Spleen (tissue), 11 donors: Measurements from ENCODE around the gene AKAP10. TPM values are rescaled to one million over a fixed set of nuclear protein-coding genes. Genes with fewer than 3 reads are reported as not detected.

Experiments
- DNase-seq: peaks from one replicate; pipeline ENCODE4 v3.0.0-alpha.2; 2020
- H3K27ac ChIP-seq, 8 donors: fragments of 200-600 bp; sonication (generic) in 7 of 8; 1 replicate in 4 of 8; 2 replicates in 4 of 8; pipeline versions ENCODE4 v1.5.0 to v1.8.0; 2016 to 2021; ENCODE audit warnings: inconsistent platforms in 4 of 8, mild to moderate bottlenecking in 4 of 8, moderate library complexity in 1 of 8
- H3K27me3 ChIP-seq, 7 donors: fragments of 200-600 bp; sonication (generic) in 6 of 7; replicated peaks in 1 of 7; 1 replicate in 4 of 7; 2 replicates in 3 of 7; pipeline versions ENCODE4 v1.5.0 to v1.8.0; 2016 to 2021; ENCODE audit warnings: inconsistent platforms in 3 of 7, mild to moderate bottlenecking in 1 of 7
- H3K36me3 ChIP-seq, 6 donors: fragments of 200-600 bp; sonication (generic) in 5 of 6; 1 replicate in 4 of 6; 2 replicates in 2 of 6; pipeline versions ENCODE4 v1.5.0 to v1.8.0; 2016 to 2021; ENCODE audit warnings: inconsistent platforms in 2 of 6
- H3K4me1 ChIP-seq, 6 donors: fragments of 200-600 bp; sonication (generic) in 5 of 6; 1 replicate in 3 of 6; 2 replicates in 3 of 6; pipeline versions ENCODE4 v1.5.0 to v1.8.0; 2016 to 2021; ENCODE audit warnings: inconsistent platforms in 3 of 6
- H3K4me3 ChIP-seq, 8 donors: fragments of 200-600 bp; sonication (generic) in 7 of 8; 1 replicate in 4 of 8; 2 replicates in 4 of 8; pipeline versions ENCODE4 v1.5.0 to v1.8.0; 2016 to 2021; ENCODE audit warnings: inconsistent platforms in 4 of 8, mild to moderate bottlenecking in 4 of 8, moderate library complexity in 2 of 8
- H3K9me3 ChIP-seq, 8 donors: fragments of 200-600 bp; sonication (generic) in 7 of 8; 1 replicate in 4 of 8; 2 replicates in 4 of 8; pipeline versions ENCODE4 v1.5.0 to v1.8.0; 2016 to 2021; ENCODE audit warnings: inconsistent platforms in 4 of 8
- POLR2A ChIP-seq, 3 donors: fragments of 450-650 bp; IDR thresholded peaks; one replicate each; pipeline ENCODE4 v1.5.1; 2017; ENCODE audit warnings: antibody characterized with exemption in 3 of 3, mild to moderate bottlenecking in 1 of 3
- POLR2AphosphoS5 ChIP-seq, 3 donors: sonication (generic); formaldehyde crosslinking; IDR thresholded peaks; one replicate each; pipeline ENCODE4 v1.5.1; 2017; ENCODE audit warnings: antibody characterized with exemption in 3 of 3
- WGBS, 5 donors: extraction: QIAGEN DNeasy Blood & Tissue Kit in 3 of 5; methylation state at CpG; one replicate each; pipeline versions ENCODE4 v1.1.5 to v1.1.7; 2013 to 2018; 5-methylcytosine and 5-hydroxymethylcytosine counted together
- intact Hi-C: fragments of 100-400 bp; cut with DNase I; formaldehyde crosslinking; loops from one replicate; pipeline ENCODE4 v1.15.0; 2023; ENCODE audit warnings: low total_unique reads
- polyA plus RNA-seq, 3 donors: library from polyadenylated mRNA; stranded (reverse); fragments of 200-250 nt; gene quantifications; one replicate each; pipeline ENCODE4 v1.2.1, GENCODE V29; 2013
- total RNA-seq, 7 donors: library from RNA; depleted of rRNA in 3 of 7; stranded (reverse); fragments of >200 nt in 3 of 7; fragmentation: NEBNext Ultra II Directional in 4 of 7; extraction: Animal tissue kit (Norgen Biotek cat#: 25700) in 4 of 7; gene quantifications; one replicate each; pipeline versions ENCODE4 v1.1.0 to v1.2.1, GENCODE V29; 2016 to 2021
- TF ChIP-seq, protein P1 (sequence below), 11 experiments: fragments of 200-600 bp in 7 of 11; fragments of 450-650 bp in 4 of 11; sonication (generic) in 4 of 11; IDR thresholded peaks in 8 of 11; conservative IDR thresholded peaks in 3 of 11; 1 replicate in 7 of 11; 2 replicates in 4 of 11; pipeline versions ENCODE4 v1.4.0 to v1.8.0; 2016 to 2021; ENCODE audit warnings: antibody characterized with exemption in 11 of 11, inconsistent platforms in 4 of 11, mild to moderate bottlenecking in 1 of 11
- donor health status: healthy with polysubstance abuse.
- donor health status: DM: no; HTN: no; CAD: no; lungs with moderate emphysema.
- donor health status: DM: no; HTN: no; CAD: no.
- donor health status: Bipolar disorder and iron deficiency.
- donor health status: healthy.
- donor health status: DM: no; HTN: no; CAD: no.
- donor health status: DM: yes; HTN: yes; CAD: no.

The AKAP10 gene
- total and polyA plus RNA-seq, 10 donors: 6.9 to 69.8 (median 53.6) TPM

- no peaks in the 10 kb centered on the region for H3K27me3 ChIP-seq
- H3K27ac ChIP-seq: no peak overlapping the region
- H3K4me3 ChIP-seq: no peak overlapping the region
- no peaks in the 10 kb centered on the region for H3K4me1 ChIP-seq
- intact Hi-C loops: no loop called here
- TF ChIP-seq POLR2A (IDR thresholded peaks at IDR 0.05) (no peak), POLR2AphosphoS5 (IDR thresholded peaks at IDR 0.05) (no peak)
- TF ChIP-seq, protein P1, sequence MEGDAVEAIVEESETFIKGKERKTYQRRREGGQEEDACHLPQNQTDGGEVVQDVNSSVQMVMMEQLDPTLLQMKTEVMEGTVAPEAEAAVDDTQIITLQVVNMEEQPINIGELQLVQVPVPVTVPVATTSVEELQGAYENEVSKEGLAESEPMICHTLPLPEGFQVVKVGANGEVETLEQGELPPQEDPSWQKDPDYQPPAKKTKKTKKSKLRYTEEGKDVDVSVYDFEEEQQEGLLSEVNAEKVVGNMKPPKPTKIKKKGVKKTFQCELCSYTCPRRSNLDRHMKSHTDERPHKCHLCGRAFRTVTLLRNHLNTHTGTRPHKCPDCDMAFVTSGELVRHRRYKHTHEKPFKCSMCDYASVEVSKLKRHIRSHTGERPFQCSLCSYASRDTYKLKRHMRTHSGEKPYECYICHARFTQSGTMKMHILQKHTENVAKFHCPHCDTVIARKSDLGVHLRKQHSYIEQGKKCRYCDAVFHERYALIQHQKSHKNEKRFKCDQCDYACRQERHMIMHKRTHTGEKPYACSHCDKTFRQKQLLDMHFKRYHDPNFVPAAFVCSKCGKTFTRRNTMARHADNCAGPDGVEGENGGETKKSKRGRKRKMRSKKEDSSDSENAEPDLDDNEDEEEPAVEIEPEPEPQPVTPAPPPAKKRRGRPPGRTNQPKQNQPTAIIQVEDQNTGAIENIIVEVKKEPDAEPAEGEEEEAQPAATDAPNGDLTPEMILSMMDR (IDR thresholded peaks at IDR 0.05 in 8 of 11, conservative IDR thresholded peaks at IDR 0.05 in 3 of 11): no peak
- no peaks in the 10 kb centered on the region for H3K9me3 ChIP-seq
- 86 to 93% (median 91%) methylated on average over 4 of the region's 4 CpGs for WGBS, 5 donors
- DNase-seq: no peak
- H3K36me3 ChIP-seq: peaks cover 7 to 100% (median 85%) of the 10 kb centered on the region in 6 donors
Measured at GRCh38 chr17:19928299-19928698, 49.3 kb downstream of the AKAP10 start.

DNA sequence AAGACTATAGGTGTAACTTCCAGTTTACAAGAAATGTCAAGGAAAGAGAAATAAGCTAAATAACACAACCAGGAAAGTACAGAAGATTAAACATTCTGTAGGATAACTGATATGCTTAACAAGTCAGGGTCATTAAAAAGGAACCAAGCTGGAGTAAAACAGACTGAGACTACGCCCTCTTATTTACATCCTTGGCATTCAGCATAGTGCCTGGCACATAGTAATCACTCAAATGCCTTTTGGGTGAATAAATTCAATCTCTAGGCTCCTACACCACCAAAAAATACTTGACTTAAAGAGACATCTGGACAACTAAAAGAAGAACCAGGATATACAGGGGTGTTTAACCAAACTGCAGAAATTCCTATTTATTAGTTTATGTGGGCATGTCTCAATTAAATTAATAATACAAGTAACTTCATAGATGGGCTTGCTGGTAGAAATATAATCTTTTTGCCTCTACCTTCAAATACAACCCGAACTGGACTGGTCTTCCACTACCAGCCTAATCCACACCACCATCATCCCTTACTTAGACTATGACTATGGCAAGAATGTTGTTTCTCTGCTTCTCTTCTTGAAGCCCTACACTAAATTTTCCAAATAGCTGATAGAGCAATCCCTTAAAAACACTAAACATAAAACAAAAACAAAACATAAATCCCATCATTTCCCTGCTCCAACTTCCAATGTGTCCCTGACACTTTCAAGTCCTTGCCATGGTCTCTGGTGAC lies 62.2 kb downstream of the AKAP10 start:
- peaks cover 0 to 100% (median 86%) of the 10 kb centered on the region in 6 donors for H3K36me3 ChIP-seq
- WGBS, 5 donors: 94 to 97% (median 96%) methylated on average over 2 of the region's 2 CpGs
- H3K27ac ChIP-seq: no peak overlapping the region
- no peaks in the 10 kb centered on the region for H3K27me3 ChIP-seq
- TF ChIP-seq, protein P1 (IDR thresholded peaks at IDR 0.05 in 8 of 11, conservative IDR thresholded peaks at IDR 0.05 in 3 of 11): no peak
- TF ChIP-seq POLR2AphosphoS5 (IDR thresholded peaks at IDR 0.05) (no peak), POLR2A (IDR thresholded peaks at IDR 0.05) (no peak)
- no peak for DNase-seq
- intact Hi-C loops: no loop called here
- no peaks in the 10 kb centered on the region for H3K9me3 ChIP-seq
- no peaks in the 10 kb centered on the region for H3K4me1 ChIP-seq
- no peak overlapping the region for H3K4me3 ChIP-seq

DNA sequence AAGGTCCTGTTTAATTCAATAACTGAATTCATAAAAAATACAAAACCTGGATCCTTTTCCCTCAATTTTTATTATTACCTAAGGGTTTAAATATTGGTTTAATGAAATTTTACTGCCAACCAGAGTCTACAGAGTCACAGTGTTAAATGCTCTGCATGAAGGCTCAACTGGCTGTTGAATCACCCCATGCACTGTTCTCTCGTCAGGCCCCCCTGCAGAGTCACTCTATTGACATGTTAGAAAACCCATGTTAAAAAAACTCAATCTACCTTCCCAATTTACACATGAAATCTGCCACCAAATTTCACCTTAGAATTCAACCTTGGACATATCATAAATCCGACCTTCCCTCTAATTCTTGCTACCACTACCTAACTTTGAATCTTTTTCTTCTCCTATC lies 66.6 kb downstream of the AKAP10 start:
- Histone ChIP-seq H3K27me3 (no peaks in the 10 kb centered on the region), H3K4me1 (peaks cover 0 to 2% (median 0%) of the 10 kb centered on the region in 6 donors), H3K9me3 (no peaks in the 10 kb centered on the region), H3K27ac (no peak overlapping the region), H3K4me3 (no peak overlapping the region), H3K36me3 (peaks cover 0 to 100% (median 86%) of the 10 kb centered on the region in 6 donors)
- WGBS, 5 donors: 89 to 97% (median 95%) methylated on average over 2 of the region's 2 CpGs
- intact Hi-C loops: no loop called here
- DNase-seq: no peak
- no peak for TF ChIP-seq POLR2A (IDR thresholded peaks at IDR 0.05)
- TF ChIP-seq, protein P1 (IDR thresholded peaks at IDR 0.05 in 8 of 11, conservative IDR thresholded peaks at IDR 0.05 in 3 of 11): no peak
- no peak for TF ChIP-seq POLR2AphosphoS5 (IDR thresholded peaks at IDR 0.05)

GRCh38 chr17:19909139-19909538 lies 68.5 kb downstream of the AKAP10 start:
- Histone ChIP-seq H3K27me3 (no peaks in the 10 kb centered on the region), H3K36me3 (peaks cover 0 to 100% (median 92%) of the 10 kb centered on the region in 6 donors), H3K9me3 (no peaks in the 10 kb centered on the region), H3K4me1 (peaks cover 0 to 16% (median 2%) of the 10 kb centered on the region in 6 donors), H3K27ac (no peak overlapping the region), H3K4me3 (no peak overlapping the region)
- TF ChIP-seq, protein P1 (IDR thresholded peaks at IDR 0.05 in 8 of 11, conservative IDR thresholded peaks at IDR 0.05 in 3 of 11): no peak
- TF ChIP-seq POLR2A (IDR thresholded peaks at IDR 0.05) (no peak), POLR2AphosphoS5 (IDR thresholded peaks at IDR 0.05) (no peak)
- 90 to 99% (median 97%) methylated on average over 6 of the region's 6 CpGs for WGBS, 5 donors
- DNase-seq: no peak
- intact Hi-C loops: no loop called here
